ENCODE data around the gene SPHK1.
A peak's percentile ranks its signal among the peaks of the same experiment; 100 is the strongest.

The SPHK1 gene

DNA sequence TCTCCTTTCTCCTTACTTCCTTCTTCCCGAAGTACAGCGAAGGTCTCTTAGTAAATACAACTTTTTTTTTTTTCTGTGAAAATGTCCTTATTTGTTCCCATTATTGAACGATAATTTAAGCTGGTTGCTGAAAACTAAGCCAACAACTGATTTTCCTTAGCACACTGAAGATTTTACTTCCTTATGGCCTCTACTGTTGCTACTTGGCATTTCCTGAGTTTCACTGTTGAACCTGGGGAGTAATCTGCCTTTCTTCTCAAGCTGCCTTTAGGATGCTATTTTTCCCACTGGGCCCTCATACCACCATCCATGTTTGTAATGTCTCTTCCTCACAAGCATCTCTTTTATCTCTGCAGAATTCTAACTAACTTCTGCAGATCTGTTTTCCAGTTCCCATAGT lies 42.4 kb downstream of the SPHK1 start:
- DNase-seq (ENCODE audit: low read depth): no peak
- H3K4me3 ChIP-seq (ENCODE audit: low read depth, low read length): no peak overlapping the region
- TF ChIP-seq CTCF (conservative IDR thresholded peaks at IDR 0.05; ENCODE audit: low read depth, low read length): no peak

- H3K4me3 ChIP-seq (ENCODE audit: low read depth, low read length): no peak overlapping the region
- no peak for TF ChIP-seq CTCF (conservative IDR thresholded peaks at IDR 0.05; ENCODE audit: low read depth, low read length)
- peak; percentile 63 for DNase-seq (ENCODE audit: low read depth)
Observed at GRCh38 chr17:76427501-76428231, 43.3 kb downstream of the SPHK1 start.

- peak; percentile 57 for DNase-seq (ENCODE audit: low read depth)
- no peak overlapping the region for H3K4me3 ChIP-seq (ENCODE audit: low read depth, low read length)
- TF ChIP-seq CTCF (conservative IDR thresholded peaks at IDR 0.05; ENCODE audit: low read depth, low read length): no peak
Observed at GRCh38 chr17:76428511-76428910, 44.1 kb downstream of the SPHK1 start.

DNA sequence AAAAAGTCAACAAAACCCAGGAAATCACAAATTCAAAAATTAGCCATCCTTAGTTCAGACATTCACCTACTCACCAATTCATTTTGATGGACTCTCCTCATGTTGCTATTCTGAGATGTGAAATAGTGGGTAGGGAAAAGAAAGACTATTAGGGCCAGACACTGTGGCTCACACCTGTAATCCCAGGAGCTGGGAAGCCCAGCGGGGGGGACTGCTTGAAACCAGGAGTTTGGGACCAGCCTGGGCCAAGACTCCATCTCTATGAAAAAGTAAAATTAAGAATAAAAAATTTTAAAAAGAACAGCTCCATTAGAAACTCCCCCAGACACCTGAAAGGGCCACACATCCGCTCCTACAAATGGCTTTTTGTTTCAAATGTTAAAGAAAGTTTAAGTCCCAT lies 47.1 kb downstream of the SPHK1 start:
- DNase-seq (ENCODE audit: low read depth): no peak
- no peak overlapping the region for H3K4me3 ChIP-seq (ENCODE audit: low read depth, low read length)
- no peak for TF ChIP-seq CTCF (conservative IDR thresholded peaks at IDR 0.05; ENCODE audit: low read depth, low read length)

GRCh38 chr17:76432004-76432403 lies 47.6 kb downstream of the SPHK1 start:
- TF ChIP-seq CTCF (conservative IDR thresholded peaks at IDR 0.05; ENCODE audit: low read depth, low read length): peak; percentile 19
- no peak overlapping the region for H3K4me3 ChIP-seq (ENCODE audit: low read depth, low read length)
- peak; percentile 25 for DNase-seq (ENCODE audit: low read depth)

- TF ChIP-seq CTCF (conservative IDR thresholded peaks at IDR 0.05; ENCODE audit: low read depth, low read length): peak; percentile 51
- DNase-seq (ENCODE audit: low read depth): peak; percentile 51
- H3K4me3 ChIP-seq (ENCODE audit: low read depth, low read length): no peak overlapping the region
Observed at GRCh38 chr17:76432712-76433336, 48.4 kb downstream of the SPHK1 start.

- DNase-seq (ENCODE audit: low read depth): no peak
- TF ChIP-seq CTCF (conservative IDR thresholded peaks at IDR 0.05; ENCODE audit: low read depth, low read length): no peak
- no peak overlapping the region for H3K4me3 ChIP-seq (ENCODE audit: low read depth, low read length)
Observed at GRCh38 chr17:76433693-76434092, 49.3 kb downstream of the SPHK1 start.

All from choroid plexus epithelial cell (primary cell).